Measurements from ENCODE around the gene KMT5B.

The KMT5B gene

DNA sequence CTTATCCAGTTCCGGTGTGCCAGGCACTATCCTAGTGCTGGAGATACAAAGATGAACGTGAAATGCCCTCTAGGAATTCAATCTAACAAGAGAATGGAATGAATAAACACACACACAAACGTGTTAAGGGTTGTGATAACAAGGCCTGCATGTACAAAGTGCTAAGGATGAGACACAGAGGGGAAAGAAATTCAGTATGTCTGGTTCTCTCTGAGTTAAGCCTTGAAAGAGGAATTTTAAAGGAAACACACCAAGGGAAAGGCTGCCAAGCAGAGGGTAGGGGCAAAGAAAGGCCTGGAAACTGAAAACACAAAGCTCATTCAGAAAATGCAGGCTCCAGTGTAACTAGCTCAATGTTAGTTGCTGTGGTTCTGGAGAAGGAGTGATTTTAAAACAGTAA, 96.1 kb downstream of the KMT5B start:
- DNase-seq: no peak

DNA sequence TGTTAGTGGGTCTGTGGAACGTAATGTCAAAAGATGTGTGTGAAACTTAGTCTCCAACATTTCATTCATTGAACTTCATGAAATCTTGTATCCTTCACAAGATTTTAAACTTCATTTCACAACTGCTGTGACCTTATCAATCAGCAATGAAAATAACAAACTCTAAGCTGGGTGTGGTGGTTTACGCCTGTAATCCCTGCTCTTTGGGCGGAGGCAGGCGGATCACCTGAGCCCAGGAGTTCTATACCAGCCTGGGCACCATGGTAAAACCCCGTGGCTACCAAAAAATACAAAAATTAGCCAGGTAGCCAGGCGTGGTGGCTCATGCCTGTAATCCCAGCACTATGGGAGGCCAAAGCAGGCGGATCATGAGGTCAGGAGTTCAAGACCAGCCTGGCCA, 97.0 kb downstream of the KMT5B start:
- no peak for DNase-seq

DNA sequence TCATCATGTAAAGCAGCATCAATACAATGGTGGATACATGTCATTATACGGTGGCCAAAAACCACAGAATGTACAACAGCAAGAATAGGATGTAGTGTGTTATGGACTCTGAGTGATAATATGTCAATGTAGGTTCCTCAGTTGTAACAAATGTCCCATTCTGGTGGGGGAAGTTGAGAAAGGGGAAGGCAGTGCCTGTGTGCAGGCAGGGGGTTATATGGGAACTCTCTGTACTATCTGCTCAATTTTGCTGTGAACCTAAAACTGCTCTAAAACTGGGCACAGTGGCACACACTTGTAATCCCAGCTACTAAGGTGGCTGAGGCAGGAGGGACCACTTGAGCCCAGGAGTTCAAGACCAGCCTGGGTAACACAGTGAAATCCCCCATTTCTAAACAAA, 97.8 kb downstream of the KMT5B start:
- DNase-seq: no peak

DNA sequence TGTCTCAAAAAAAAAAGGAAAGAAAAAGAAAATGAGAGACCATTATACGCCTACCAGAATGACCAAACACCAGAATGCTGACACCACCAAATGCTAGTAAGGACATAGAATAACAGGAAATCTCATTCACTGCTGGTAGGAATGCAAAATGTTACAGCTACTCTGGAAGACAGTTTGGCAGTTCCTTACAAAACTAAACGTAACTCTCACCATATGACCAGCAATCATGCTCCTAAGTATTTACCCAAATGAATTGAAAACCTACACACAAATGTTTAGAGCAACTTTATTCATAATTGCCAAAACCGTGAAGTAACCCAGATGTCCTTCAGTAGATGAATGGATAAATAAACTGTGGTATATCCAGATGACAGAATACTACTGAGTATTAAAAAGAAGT, 99.1 kb downstream of the KMT5B start:
- DNase-seq: no peak

DNA sequence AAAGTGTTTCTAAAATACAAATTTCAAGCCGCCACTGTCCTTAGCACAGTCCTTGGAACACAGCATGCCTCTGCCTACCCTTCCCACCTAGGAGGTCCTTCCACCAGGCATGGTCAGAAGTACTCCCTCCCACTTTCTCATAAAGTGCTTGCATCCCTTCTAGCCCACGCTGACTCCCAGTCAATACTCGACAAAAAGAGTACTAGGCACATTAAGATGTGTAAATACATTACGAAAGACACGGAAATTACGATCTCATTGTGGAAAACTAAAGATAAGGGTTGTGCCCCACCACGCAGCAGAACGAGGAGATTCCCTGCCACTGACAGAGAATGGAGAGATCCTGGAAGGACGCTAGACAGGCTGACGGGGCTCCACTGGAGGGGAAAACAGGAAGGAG, 105.4 kb downstream of the KMT5B start:
- DNase-seq: no peak

DNA sequence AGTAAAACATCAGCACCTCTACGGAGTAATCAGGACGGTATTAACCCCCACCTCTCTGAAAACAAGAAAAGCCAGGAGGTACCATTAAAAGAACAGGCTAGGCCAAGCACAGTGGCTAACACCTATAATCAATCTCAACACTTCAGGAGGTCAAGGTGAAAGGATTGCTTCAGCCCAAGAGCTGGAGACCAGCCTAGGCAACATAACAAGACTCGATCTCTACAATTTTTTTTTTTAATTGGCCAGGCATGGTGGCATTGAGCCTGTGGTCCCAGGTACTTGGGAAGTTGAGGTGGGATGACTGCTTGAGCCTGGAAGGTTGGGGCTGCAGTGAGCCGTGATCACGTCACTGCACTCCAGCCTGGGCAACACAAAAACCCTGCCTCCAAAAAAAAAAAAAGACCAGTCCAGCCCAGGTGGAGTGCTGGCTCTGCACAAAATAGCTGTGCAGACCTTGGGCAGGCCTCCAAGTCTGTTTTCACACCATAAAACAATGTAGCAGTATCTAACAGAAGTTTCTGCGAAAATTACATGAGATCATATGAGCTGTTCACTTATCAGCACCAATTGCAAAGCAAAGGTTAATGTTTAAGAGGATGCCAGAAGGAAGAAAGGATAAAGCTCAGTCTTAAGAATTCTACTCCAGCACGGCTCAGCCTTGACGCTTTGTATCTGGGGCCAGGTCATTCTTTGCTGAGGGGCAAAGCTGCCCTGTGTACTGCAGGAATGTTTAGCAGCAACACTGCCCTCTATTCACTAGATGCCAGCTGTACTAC, 106.7 kb downstream of the KMT5B start:
- DNase-seq: no peak
